HG02973 (cell line): ENCODE measurements around the gene KIAA1191.
"Not testable (repeated sequence)": the region's sequence is repeated elsewhere in the genome, so short reads cannot be mapped to it uniquely, and the experiment has no call there.

ENCODE experiments used
- ATAC-seq: cut with Tn5 transposase; IDR thresholded peaks from one replicate; pipeline ENCODE4 v1.9.1; 2021; ENCODE audit warnings: moderate library complexity; ENCODE audit not compliant: unreplicated experiment

The KIAA1191 gene

GRCh38 chr5:176361437-176362232, at the start of gene KIAA1191:
KIAA1191 (minus strand) TSS chr5:176361764; CDS start chr5:176359508, 2,256 bp downstream.
- peak; percentile 87 for ATAC-seq

- no peak for ATAC-seq
Observed at GRCh38 chr5:176410486-176411180, 49.1 kb upstream of the KIAA1191 start.

- no peak for ATAC-seq
Observed at GRCh38 chr5:176409765-176410164, 48.2 kb upstream of the KIAA1191 start.

GRCh38 chr5:176408590-176408989, 47.0 kb upstream of the KIAA1191 start:
- no peak for ATAC-seq

- not testable (repeated sequence) for ATAC-seq
Observed at GRCh38 chr5:176408252-176408573, 46.6 kb upstream of the KIAA1191 start.

GRCh38 chr5:176407456-176408251, 46.1 kb upstream of the KIAA1191 start:
- no peak for ATAC-seq

- no peak for ATAC-seq
Observed at GRCh38 chr5:176406436-176407052, 45.0 kb upstream of the KIAA1191 start.

- ATAC-seq = no peak
Observed at GRCh38 chr5:176405656-176406435, 44.3 kb upstream of the KIAA1191 start.

- no peak for ATAC-seq
Observed at GRCh38 chr5:176401281-176402205, 40.0 kb upstream of the KIAA1191 start.

GRCh38 chr5:176400382-176401156, 39.0 kb upstream of the KIAA1191 start:
- ATAC-seq = no peak

- ATAC-seq = no peak
Observed at GRCh38 chr5:176397736-176398420, 36.3 kb upstream of the KIAA1191 start.

GRCh38 chr5:176396330-176396729, 34.8 kb upstream of the KIAA1191 start:
- ATAC-seq = no peak

- ATAC-seq = no peak
Observed at GRCh38 chr5:176394881-176395675, 33.5 kb upstream of the KIAA1191 start.

- no peak for ATAC-seq
Observed at GRCh38 chr5:176394096-176394495, 32.5 kb upstream of the KIAA1191 start.

GRCh38 chr5:176392526-176392925, 31.0 kb upstream of the KIAA1191 start:
- ATAC-seq = no peak

GRCh38 chr5:176391999-176392398, 30.4 kb upstream of the KIAA1191 start:
- no peak for ATAC-seq

- no peak for ATAC-seq
Observed at GRCh38 chr5:176391479-176391878, 29.9 kb upstream of the KIAA1191 start.
